ENCODE measurements around the gene CDCA7L.

CDCA7L gene

DNA sequence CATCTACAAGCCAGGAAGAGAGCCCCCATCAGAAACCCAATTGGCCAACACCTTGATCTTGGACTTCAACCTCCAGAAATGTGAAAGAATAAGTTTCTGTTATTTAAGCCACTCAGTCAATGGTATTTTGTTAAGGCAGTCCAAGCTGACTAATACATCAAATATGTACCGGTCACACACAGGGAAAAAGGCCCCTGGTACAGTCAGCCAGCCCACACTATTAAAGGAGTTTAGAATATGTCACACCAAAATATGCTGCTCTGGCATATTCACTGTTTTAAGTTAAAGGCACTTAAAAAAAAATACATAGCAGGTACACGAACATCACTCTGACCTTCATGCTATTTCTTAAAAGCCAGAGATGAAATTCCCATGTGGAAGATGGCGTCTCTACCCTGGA lies 15.2 kb upstream of the CDCA7L start:
- DNase-seq (ENCODE audit: low read depth) = no peak
- no peak overlapping the region for H3K4me3 ChIP-seq (ENCODE audit: low read depth, low read length)
- TF ChIP-seq, protein P1, sequence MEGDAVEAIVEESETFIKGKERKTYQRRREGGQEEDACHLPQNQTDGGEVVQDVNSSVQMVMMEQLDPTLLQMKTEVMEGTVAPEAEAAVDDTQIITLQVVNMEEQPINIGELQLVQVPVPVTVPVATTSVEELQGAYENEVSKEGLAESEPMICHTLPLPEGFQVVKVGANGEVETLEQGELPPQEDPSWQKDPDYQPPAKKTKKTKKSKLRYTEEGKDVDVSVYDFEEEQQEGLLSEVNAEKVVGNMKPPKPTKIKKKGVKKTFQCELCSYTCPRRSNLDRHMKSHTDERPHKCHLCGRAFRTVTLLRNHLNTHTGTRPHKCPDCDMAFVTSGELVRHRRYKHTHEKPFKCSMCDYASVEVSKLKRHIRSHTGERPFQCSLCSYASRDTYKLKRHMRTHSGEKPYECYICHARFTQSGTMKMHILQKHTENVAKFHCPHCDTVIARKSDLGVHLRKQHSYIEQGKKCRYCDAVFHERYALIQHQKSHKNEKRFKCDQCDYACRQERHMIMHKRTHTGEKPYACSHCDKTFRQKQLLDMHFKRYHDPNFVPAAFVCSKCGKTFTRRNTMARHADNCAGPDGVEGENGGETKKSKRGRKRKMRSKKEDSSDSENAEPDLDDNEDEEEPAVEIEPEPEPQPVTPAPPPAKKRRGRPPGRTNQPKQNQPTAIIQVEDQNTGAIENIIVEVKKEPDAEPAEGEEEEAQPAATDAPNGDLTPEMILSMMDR (IDR thresholded peaks at IDR 0.05; ENCODE audit: control insufficient read depth, extremely low read depth, insufficient read depth) = no peak

DNA sequence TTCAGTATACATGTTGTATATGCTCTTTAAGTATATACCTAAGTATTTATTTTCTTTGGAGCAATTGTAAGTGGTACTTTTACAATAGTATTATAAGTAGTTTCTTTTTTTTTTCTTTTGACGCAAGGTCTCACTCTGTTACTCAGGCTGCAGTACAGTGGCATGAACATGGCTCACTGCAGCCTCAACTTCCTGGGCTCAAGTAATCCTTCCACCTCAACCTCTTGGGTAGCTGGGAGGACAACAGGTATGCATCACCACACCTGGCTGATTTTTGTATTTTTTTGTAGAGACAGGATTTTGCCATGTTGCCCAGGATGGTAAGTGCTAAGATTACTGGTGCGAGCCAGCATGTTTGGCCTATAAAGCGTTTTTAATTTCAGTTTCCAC lies 13.7 kb upstream of the CDCA7L start:
- no peak overlapping the region for H3K4me3 ChIP-seq (ENCODE audit: low read depth, low read length)
- TF ChIP-seq, protein P1 (IDR thresholded peaks at IDR 0.05; ENCODE audit: control insufficient read depth, extremely low read depth, insufficient read depth) = no peak
- DNase-seq (ENCODE audit: low read depth) = no peak

DNA sequence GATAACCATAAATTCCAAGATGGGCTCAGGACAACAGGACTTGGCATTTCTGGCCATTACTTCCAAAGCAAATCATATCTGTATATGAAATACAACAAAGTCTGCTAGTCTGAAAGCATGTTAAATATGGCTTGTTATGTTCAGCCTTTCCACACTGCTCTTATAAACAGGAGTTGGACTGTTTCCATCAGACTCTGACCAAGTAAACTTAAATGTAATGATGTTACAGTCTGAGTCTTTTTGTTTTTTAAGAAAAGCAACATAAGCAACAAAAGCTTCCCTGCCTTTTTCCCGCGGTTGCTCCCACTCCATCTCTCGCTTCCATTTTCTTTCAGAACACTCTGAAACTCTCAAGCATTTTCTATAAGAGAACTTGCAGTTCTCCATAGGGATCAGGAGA lies 8.1 kb upstream of the CDCA7L start:
- TF ChIP-seq, protein P1 (IDR thresholded peaks at IDR 0.05; ENCODE audit: control insufficient read depth, extremely low read depth, insufficient read depth) = no peak
- H3K4me3 ChIP-seq (ENCODE audit: low read depth, low read length) = no peak overlapping the region

DNA sequence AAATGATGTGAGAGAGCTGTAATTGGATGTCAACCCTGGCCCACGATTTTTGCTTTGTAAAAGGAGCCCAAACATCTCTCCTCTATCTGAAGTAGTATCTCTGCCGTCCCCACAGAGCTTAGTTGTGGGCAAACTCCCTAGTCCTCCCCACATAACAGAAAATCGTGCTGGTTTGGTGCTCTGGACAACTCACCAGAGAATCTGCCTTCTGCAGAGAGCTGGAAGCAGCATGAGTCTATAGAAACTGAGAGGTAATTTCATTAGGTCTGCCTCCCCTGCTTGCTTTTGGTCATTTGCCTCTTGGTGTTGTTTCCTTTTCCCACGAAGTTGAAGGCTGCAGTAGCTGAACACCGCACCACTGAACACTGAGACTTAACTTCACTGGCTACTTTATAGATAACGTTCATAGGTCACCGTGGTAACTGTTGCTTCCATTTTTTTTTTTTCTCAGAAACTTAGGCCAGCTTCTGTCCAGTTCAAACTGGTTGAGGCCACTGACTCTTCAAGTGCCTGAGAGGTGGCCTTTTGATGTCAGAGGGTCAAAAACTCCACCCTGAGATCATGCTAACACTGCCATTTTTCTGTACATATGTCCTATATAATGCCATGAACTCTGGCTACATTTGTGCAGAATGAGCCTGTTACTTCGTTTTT lies 3.3 kb upstream of the CDCA7L start:
- TF ChIP-seq, protein P1 (IDR thresholded peaks at IDR 0.05; ENCODE audit: control insufficient read depth, extremely low read depth, insufficient read depth) = no peak
- DNase-seq (ENCODE audit: low read depth) = no peak
- H3K4me3 ChIP-seq (ENCODE audit: low read depth, low read length) = no peak overlapping the region

More for the DNA sequence above, 8.1 kb upstream of the CDCA7L start:
- DNase-seq (ENCODE audit: low read depth) = no peak

DNA sequence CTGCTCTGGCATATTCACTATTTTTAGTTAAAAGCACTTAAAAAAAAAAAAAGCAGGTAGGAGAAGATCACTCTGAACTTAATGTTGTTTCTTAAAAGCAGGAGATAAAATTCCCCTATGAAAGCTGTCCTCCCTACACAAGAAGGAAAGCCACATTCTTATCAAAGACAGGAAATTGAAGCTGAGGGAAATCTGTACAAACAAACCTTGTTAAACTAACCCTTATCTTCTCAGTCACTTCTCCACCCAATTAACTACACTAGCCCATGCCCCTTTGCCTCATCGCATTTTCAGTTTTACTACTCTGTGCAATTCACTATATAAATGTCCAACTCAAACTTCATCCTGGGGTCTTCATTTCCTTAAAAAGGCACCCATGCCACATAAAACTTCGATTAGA lies 2.7 kb upstream of the CDCA7L start:
- H3K4me3 ChIP-seq (ENCODE audit: low read depth, low read length) = no peak overlapping the region
- no peak for DNase-seq (ENCODE audit: low read depth)
- TF ChIP-seq, protein P1 (IDR thresholded peaks at IDR 0.05; ENCODE audit: control insufficient read depth, extremely low read depth, insufficient read depth) = no peak

DNA sequence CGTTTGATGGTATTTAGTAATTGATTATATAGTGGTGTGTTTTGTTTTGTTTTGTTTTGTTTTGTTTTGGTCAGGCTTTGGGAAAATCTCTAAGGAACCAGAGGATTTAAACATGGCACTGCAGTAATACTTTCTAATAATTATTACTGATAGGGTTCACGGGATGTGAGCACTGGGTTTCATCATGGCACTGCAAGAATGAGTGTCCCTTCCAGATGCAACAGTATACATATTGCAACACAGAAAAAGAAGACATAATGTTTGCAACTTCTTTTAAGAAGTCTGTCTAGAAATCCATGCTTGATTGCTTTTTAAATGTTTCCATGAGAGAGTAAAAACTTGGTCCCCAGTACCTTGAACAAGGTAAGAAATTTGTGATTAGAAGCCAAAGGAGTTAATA lies 2.2 kb upstream of the CDCA7L start:
- DNase-seq (ENCODE audit: low read depth) = no peak
- TF ChIP-seq, protein P1 (IDR thresholded peaks at IDR 0.05; ENCODE audit: control insufficient read depth, extremely low read depth, insufficient read depth) = no peak
- no peak overlapping the region for H3K4me3 ChIP-seq (ENCODE audit: low read depth, low read length)

DNA sequence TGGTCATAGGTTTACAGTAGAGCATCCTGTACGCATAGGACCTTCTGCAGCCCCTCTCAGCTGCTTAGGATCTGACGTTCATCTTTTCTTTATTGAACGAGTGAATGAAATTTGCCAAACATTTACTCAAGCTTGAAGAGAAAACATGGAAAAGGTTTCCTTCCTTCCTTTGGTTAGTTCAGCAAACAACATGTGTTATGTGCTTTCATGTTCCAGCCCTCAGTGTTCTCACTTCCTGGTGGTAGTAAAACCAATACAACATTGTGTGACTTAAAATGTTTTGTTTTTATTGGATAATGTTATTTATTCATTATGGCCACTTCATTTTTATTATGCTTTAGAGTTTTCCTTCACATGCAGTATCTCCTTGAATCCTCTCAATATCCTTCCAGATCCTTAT lies 1.4 kb upstream of the CDCA7L start:
- DNase-seq (ENCODE audit: low read depth) = peak; percentile 85
- H3K4me3 ChIP-seq (ENCODE audit: low read depth, low read length) = no peak overlapping the region
- TF ChIP-seq, protein P1 (IDR thresholded peaks at IDR 0.05; ENCODE audit: control insufficient read depth, extremely low read depth, insufficient read depth) = no peak

Data from LNCaP clone FGC (cell line).